Cerebellar cortex (tissue), 1 donor: ENCODE results near the gene CASK.
"Not testable (repeated sequence)": the region's sequence is repeated elsewhere in the genome, so short reads cannot be mapped to it uniquely, and the experiment has no call there.

Source experiments
- DNase-seq: peaks from one replicate; pipeline ENCODE4 v3.0.0-alpha.2; 2015; ENCODE audit warnings: low spot score

Gene CASK

GRCh38 chrX:41689711-41690110, 233.6 kb downstream of the CASK start:
- DNase-seq = no peak

DNA sequence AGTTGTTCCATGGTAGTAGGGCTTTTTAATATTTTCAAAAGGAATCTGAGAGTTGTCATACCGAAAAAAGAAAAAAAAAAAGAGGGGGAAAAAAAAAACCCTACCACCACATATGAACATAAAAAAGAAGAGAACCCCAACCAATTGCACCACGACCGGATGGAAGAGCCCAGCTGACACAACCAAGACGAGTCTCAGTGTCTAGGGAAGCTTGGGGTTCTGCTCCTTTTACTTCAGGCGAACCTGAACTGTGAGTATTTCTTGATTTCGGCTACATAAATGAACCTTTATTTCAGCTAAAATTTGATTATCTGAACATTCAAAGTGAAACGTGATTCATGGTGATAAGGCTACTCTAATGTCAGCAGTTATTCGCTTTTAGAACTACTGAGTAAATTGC, 234.5 kb downstream of the CASK start, which contains the start of gene GPR34:
GPR34 (plus strand) TSS at position 139 of the 400 bp plus-strand sequence. CDS start 6,661 bp downstream, outside the sequence.
- DNase-seq = no peak

GRCh38 chrX:41688156-41688555, 235.2 kb downstream of the CASK start:
- DNase-seq = no peak

DNA sequence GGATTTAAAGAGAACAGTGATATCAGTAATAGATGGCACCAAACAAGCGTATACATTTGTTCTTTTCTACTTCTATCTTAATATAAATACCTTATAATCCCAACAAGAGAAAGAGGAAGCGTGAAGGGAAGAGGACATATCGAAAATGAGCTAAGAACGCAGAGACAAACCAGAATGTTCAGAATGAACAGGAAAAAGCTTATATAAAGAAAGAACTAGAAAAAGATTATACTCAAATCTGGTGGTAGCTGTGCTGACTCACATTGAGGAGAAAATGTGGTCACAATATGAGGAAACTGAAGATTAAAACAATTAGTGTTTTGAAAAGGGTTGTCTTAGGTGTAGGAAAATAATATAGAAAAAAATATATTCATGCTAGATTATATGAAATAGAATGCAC, 236.6 kb downstream of the CASK start:
- no peak for DNase-seq

DNA sequence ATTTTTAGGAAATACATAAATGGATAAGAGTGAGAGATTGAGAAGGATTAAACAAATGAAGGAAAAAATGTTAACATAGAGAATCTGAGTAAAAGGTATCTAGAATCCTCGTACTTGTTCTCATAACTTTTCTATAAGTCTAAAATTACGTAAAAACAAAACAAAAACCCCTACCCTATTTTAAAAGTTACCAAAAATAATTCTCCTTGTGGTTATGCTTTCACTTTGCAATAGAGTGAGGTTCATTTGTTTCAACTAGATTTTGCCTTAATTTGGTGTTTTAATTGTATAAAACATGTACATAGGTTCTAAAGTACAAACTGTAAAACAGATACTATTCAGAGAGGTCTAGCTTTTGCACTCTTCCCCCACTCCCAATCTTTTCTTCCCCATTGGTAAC, 238.4 kb downstream of the CASK start:
- no peak for DNase-seq

DNA sequence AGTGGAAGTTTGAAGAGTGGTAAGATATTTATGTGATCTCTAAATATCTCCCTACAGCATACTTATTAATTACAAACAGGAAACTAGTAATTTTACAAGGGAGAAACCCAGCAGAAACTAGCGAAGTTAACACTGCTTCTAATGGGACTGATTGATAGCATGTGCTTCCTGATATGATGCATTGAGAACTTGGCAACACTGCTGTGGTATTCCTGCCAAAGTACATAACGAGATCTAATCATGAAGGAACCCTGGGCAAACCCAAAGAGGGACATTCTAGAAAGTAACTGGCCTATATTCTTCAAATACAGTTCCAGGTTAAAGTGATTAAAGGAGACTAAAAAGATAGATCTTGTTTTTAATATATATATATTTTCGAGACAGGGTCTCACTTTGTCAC, 239.2 kb downstream of the CASK start:
- peak; percentile 17 for DNase-seq

DNA sequence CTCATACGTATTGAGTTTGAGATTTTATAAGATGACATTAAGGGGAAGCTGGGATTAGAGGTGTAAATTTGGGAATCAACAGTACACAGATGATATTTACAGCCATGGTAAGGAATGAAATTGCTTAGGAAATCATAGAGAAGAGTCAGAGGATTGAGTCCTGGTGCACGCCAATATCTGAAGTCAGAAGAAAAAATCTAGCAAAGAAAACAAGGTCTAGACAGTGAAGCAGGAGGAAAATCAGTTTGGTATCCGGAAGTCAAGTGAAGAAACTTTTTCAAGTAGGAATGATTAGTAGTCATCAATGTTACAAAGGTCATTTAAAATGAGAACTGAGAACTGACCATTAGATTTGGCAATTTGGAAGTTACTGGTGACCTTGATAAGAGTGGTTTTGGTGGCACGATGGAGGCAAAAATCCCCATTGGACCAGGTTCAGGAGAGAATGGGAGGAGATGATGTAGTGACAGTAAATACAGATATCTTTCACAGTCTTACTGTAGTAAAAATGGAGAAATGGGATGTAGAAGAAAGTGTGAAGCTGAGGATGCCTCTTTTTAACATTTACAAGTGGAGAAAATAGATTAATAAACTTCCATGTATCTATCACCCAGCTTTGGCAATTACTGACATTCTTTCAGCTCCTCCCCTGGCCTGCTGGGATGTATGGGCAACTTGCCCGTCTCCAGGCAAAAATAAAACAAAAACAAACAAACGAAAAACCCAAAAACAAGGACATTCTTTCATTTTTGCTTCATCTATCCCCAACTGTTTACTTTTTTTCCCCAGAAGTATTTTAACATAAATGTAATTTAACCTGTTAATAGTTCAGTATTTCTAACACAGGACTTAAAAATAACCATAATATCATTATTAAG, 245.9 kb downstream of the CASK start:
- DNase-seq = no peak

GRCh38 chrX:41676361-41676760, 247.0 kb downstream of the CASK start:
- not testable (repeated sequence) for DNase-seq

- no peak for DNase-seq
Observed at GRCh38 chrX:41672643-41673042, 250.7 kb downstream of the CASK start.

DNA sequence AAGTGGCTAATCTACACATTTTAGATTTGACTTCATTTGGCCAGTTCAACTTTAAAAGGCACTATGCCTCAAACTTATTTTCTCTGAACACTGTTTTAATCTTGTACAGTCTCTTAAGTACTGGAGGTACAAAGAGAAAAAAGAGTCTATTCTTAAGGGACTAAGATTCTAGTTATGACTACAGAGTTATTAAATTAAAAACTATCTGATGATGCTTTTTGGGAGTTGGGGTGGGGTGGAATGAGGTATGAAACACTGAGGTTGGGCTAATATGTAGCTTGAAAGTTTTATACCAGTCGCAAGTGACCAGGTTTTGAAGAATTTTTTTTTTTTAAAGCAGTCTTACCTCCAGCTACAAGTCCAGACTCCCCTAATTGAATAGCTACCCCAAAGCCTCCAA, 252.3 kb downstream of the CASK start:
- no peak for DNase-seq

DNA sequence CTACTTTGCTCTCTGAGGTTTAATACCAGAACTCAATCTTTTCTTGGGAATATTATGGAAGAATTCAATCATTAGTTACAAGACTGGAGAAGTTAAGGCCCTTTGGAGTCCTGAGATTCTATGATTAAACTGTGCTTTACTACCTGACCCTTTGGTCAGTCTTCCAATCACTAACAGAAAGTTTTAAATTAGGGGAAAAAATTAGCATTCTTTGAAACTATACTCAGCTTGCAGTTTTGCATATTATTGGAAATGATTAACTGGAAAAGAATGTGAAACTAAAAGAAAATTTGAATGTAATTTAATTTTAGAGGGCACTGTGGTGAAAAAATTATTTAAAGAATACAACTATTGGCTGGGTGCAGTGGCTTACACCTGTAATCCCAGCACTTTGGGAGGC, 253.2 kb downstream of the CASK start:
- DNase-seq = no peak

DNA sequence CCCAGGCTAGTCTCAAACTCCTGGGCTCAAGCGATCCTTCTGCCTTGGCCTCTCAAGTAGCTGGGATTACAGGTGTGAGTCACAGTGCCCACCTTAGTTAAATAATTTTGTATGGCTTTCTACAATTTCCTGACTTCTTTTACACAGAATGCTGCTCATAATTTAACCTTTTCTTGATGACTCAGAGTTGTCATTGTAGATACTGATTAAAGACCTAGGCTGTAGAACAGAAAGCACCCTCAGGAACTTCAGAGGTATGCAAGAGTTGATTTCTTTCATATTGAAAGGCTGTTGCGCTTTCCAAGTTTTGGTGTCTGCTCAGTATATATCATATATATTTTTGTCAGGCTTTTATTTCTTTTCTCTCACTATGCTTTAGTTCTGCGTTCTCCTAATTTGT, 255.7 kb downstream of the CASK start:
- no peak for DNase-seq

DNA sequence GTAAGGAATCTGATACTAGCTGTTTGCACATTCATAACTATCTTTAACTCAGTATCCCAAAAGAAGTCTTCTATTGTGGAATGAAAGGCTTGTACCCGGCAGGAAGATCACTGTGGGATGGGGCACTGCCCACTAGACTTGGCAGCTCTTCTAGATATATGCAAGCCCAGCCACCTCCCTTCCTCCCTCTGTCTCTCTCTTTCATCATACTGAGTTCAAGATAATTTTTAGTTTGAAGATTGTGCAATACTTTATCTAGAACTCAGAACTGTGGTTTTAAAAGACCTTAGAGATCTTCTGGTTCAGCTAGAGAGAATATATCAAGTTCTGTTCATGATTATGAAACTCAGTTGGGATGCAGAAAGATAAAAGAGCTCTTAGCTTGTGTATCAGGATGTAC, 257.1 kb downstream of the CASK start:
- no peak for DNase-seq

- no peak for DNase-seq
Observed at GRCh38 chrX:41665686-41666085, 257.7 kb downstream of the CASK start.

DNA sequence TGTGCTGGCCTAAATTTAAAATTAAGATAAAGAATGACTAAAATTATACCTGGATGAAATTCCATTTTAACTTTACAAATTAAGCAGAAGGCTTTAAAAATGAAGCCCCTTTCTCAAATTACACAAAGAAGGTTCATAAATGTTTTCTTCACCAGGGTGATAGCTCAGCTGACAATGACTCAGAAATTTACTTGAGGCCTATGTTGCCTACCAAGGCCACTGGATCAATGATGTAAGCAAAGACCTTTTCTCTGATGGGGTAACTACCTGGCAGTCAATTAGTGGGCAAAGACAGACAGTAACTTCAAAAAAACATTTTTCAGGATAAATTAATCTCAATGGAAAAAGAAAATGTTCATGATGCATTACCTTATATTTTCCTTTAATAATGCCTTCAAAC, 258.4 kb downstream of the CASK start:
- DNase-seq = no peak

- no peak for DNase-seq
Observed at GRCh38 chrX:41664375-41664901, 258.9 kb downstream of the CASK start.

DNA sequence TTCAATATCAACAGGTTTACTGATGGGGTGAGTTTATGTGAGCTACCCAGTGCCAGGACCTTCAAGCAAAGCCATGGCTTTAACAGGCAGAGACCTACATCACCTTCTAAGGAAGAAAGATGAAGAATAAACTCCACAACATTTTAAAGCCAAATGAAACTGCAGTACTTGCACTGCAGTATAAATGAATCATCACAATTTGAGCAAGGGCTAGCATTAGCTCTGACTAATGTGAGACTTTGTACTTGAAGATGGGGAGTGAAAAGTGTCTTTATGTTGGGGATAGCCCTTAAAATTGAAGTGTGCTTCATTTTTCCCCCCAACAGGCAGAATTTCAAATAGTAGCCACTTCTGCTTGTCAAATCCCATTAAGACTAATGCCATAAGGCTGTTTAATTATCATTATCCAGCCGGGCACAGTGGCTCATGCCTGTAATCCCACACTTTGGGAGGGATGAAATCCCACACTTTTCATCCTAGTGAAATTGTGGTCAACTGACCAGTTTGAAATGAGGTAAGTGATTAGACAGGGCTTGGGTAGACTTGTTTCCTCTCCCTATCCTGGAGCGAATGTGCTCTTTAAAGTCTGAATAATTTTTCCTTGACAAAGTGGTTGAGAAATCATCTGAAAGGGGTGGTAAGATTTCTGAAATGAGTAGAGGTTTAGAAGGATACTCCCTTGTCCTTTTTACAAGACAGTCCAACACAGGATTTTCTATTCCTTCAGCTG, 261.8 kb downstream of the CASK start:
- DNase-seq = no peak

GRCh38 chrX:41655631-41656030, 267.7 kb downstream of the CASK start:
- DNase-seq = no peak

DNA sequence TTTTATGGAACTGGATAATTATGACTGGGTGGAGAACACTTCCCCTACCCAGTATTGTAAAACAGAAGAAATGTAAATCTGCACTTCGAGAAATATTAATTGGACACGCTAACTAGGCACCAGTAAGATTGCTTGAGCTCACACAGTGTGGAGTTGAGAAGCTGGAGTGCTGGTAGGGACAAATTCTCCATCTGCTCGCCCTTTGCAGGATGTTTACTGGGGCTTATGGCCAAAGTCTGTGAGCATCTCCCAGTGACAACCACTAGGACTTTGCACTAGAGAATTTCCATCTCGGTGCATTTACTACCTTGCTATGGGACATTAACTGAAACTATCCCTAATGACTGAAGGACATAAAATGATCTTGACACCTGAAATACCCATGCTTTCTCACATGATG, 268.3 kb downstream of the CASK start:
- peak; percentile 65 for DNase-seq

DNA sequence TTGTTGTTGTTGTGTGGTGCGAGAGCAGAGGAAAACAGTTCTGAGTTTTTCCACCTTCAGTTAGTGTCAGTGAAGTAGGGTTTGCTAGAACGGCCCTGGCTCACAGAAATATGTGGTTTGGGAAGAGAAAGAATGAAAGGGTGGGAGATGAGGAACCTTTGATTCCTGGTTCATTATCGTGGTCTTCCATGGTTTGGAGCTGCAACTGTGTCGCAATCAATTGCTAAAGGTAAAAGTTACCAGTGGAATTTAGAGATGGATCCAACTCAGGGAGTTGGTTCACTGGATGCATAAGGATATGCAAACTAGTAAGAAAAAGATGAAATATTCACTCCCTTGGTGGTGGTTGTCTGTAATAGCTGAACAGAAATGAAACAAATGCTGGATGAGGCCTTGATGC, 270.2 kb downstream of the CASK start:
- DNase-seq = no peak

DNA sequence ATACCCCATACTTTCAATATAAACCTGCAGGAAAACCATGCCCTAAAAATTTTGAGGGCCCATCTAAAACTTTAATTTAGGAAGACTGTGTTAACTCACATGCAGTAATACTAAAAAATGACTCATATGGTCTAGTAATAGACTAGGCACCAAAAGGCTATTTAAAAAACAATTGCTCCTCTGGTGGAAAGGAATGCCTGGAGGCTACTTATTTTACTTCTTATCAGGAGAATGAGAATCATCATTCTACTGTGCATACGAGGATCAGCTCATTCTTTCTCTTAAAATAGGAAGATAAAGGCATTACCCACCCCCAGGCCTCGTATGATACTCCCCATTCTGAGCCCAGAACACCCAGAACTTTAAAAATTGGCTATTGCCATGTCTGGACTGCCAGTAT, 277.2 kb downstream of the CASK start:
- DNase-seq = not testable (repeated sequence)

GRCh38 chrX:41634284-41634683, 289.1 kb downstream of the CASK start:
- DNase-seq = no peak

GRCh38 chrX:41630091-41630490, 293.3 kb downstream of the CASK start:
- DNase-seq = no peak
